Measurements from ENCODE around the gene DARS2.
"Not testable (repeated sequence)": the region's sequence is repeated elsewhere in the genome, so short reads cannot be mapped to it uniquely, and the experiment has no call there.

DARS2 gene, protein sequence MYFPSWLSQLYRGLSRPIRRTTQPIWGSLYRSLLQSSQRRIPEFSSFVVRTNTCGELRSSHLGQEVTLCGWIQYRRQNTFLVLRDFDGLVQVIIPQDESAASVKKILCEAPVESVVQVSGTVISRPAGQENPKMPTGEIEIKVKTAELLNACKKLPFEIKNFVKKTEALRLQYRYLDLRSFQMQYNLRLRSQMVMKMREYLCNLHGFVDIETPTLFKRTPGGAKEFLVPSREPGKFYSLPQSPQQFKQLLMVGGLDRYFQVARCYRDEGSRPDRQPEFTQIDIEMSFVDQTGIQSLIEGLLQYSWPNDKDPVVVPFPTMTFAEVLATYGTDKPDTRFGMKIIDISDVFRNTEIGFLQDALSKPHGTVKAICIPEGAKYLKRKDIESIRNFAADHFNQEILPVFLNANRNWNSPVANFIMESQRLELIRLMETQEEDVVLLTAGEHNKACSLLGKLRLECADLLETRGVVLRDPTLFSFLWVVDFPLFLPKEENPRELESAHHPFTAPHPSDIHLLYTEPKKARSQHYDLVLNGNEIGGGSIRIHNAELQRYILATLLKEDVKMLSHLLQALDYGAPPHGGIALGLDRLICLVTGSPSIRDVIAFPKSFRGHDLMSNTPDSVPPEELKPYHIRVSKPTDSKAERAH

DNA sequence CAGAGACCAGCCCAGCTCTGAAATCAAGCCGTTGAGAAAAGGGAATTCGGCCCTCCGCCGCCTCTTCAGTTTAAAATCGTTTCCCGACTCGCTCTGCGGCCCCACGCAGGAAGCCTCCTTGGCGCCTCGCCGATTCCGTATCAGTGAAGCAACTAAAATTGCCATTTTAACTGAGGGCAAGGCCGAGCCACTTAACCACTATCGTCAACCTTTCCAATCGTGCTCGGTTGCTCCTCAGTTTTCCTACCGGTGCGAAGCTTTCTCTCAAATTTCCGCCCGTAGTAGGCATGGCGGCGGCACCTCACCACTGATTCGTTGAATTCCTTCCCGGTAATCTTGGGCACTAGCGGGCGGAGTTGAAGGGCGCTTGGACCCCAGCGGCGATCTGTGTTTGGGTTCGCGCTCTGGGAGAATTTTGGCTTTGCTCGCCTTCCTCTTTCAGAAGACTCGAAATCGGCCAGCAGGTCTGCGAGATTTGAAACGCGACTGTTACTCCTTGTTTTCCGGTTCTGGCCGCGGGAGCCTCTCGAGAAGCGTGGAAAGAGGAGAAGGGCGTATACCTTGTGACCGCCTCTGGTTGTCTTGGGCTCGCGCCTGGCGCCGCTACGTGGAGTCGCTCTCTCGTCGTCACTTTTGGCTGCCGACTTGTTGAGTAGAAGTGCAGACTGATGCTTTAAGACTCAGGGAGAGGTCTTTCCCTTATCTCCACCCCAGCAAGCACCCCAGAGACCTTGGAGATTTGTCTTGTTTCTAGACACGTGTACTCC lies at the start of gene DARS2, which contains the start of gene CENPL:
TSS of gene DARS2 (plus strand) at position 359 of the 767 bp plus-strand sequence. CDS start 557 bp downstream, outside the sequence.
TSS of gene CENPL (minus strand) at position 569 of the 767 bp plus-strand sequence. CDS start 13,584 bp downstream, outside the sequence.
- peak; percentile 93 for DNase-seq

DNA sequence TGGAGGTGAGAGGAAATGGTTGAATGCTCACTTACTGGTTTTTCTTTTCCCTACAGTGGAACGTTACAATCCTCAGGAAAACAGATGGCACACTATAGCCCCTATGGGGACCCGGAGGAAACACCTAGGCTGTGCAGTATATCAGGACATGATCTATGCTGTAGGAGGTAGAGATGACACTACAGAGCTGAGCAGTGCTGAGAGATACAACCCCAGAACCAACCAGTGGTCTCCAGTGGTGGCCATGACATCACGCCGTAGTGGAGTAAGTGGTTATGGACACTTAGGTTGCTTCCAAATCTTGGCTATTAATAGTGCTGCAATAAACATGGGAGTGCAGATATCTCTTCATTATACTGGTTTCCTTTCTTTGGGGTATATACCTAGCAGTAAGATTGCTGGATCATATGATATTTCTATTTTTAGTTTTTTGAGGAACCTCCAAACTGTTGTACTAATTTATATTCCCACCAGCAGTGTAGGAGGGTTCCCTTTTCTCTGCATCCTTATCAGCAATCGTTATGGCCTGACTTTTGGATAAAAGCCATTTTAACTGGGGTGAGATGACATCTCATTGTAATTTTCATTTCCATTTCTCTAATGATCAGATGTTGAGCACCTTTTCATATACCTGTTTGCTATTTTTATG lies 48.8 kb upstream of the DARS2 start:
- DNase-seq = no peak

DNA sequence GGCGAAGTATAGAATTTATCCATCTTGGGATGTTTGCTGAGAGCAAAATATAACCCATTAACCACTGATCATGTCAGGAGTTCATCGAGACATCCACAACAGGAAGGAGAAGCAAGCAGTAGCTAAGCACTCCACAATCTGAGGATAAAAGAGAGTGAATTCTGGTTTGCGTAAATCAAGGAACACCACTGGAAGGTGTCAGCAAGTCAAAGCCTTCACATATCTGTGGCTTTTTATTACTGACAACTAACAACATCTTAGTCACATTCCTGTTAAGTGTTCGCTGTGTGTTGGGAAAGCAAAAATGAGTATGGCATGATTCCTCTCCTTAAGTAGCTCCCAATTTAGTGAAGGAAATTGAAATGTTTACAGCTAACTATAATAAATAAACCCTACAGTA lies 44.5 kb upstream of the DARS2 start:
- DNase-seq = no peak

DNA sequence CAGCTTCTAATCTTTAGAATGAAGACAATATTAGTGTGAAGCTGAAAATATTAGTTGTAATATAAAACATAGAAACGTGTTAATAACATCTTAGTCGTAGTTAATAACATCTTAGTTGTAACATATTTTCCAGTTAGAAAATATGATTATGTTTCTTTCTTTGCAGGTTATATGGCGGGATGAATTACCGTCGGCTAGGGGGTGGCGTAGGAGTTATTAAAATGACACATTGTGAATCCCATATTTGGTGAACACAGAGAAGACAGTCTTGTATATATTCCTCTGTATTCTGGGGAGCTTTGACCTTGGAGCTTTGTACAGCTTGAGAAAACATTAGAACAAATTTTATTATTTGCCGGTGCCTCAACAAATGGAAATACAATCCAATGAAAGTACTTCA lies 39.5 kb upstream of the DARS2 start:
- DNase-seq = no peak

- no peak for DNase-seq
Observed at GRCh38 chr1:173789841-173790240, 34.6 kb upstream of the DARS2 start.

DNA sequence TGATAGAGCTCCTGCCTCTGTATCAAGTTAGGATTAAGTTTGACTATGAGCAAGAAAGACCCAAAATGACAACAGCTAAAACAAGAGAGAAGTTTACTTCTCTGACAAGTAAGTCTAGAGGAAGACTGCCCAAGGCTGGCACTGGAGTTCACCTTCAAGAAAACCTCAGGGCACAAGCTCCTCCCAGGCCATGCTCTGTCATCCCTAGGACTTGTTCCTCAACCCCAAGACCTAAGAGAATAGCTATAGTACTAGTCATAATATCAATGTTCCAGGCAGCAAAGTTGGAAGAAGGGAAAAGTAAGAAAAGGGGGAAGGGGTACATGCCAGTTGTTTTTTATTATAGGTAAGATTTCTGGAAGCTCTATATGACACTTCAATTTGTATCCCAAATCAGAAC lies 26.4 kb upstream of the DARS2 start:
- DNase-seq = no peak

DNA sequence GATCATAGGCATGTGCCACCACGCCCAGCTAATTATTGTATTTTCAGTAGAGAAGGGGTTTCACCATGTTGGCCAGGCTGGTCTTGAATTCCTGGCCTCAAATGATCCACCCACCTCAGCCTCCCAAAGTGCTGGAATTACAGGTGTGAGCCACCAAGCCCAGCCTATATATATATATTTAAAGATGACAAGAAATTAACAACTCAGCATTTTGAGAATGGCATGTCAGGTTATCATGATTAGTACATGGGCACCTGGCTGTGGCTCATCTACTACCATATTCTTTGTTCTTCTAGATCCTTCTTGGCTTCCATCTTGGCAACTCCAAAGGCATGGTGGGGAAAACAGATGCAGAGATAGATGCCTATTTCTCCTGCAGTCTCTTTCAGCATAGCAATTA lies 24.5 kb upstream of the DARS2 start:
- not testable (repeated sequence) for DNase-seq

GRCh38 chr1:173802961-173803360 lies 21.5 kb upstream of the DARS2 start:
- no peak for DNase-seq

DNA sequence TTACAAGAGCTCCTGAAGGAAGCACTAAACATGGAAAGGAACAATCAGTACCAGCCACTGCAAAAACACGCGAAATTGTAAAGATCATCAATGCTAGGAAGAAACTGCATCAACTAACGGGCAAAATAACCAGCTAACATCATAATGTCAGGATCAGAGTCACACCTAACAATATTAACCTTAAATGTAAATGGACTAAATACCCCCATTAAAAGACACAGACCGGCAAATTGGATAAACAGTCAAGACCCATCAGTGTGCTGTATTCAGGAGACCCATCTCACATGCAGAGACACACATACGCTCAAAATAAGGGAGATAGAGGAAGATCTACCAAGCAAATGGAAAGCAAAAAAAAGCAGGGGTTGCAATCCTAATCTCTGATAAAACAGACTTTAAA lies 10.8 kb upstream of the DARS2 start:
- DNase-seq = not testable (repeated sequence)

DNA sequence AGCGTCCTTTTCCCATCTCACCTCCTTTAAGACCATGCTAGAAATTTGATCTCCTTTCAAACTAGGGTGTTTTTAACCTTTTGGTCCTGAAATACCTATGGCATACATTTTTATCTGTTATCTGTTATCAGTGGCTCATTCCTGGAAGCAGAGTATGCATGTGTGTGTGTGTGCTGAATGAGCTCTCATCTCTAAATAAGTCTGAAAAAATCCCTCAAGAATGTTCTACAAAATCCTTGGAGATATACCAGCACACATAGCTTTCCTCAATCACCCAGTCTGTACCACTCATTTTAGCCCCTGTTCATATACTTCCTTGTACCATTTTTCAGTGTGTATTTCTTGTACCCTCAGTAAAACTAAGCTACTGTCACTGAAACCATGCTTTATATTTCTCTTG lies 6.0 kb upstream of the DARS2 start:
- DNase-seq = no peak

DNA sequence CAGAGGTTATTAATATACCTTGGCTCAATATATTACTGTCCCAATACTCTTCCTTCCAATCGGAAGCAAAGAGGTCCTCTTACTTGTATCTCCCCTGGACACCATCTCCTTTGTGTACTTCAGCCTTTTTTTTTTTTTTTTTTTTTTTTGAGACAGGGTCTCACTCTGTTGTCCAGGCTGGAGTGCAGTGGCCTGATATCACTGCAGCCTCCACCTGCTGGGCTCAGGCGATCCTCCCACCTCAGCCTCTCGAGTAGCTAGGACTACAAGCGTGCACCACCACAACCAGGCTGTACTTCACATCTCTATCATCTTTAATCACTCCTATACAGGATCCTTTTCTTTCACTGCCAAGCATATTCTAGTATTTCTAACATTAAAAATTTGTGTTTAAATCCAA lies 2.8 kb upstream of the DARS2 start:
- no peak for DNase-seq

GRCh38 chr1:173823781-173824314 lies 625 bp upstream of the DARS2 start:
- no peak for DNase-seq

GRCh38 chr1:173827611-173828010 lies 3.1 kb downstream of the DARS2 start:
- DNase-seq = no peak

- DNase-seq = no peak
Observed at GRCh38 chr1:173832748-173833147, 8.3 kb downstream of the DARS2 start.

DNA sequence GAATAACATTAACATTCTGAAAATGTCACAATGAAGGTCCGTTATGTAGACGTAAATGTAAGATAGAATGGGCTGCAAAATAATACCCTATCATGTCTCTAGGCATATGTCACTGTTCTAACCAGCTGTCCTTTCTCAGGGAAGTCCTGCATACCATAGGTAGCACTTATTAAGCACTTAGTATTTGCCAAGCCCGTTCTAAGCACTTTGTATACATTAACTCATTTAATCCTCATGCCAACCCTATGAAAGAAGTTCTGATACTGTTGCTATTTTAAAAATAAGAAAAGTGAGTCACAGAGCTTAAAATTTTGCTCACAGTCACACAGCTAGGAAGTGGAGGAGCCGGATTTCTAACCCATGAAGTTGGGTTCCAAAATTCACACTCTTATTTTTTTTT lies 27.6 kb downstream of the DARS2 start:
- DNase-seq = no peak

GRCh38 chr1:173853074-173853473 lies 28.6 kb downstream of the DARS2 start:
- no peak for DNase-seq

GRCh38 chr1:173856014-173856413 lies 31.5 kb downstream of the DARS2 start:
- no peak for DNase-seq

GRCh38 chr1:173856903-173857302 lies 32.4 kb downstream of the DARS2 start:
- no peak for DNase-seq

DNA sequence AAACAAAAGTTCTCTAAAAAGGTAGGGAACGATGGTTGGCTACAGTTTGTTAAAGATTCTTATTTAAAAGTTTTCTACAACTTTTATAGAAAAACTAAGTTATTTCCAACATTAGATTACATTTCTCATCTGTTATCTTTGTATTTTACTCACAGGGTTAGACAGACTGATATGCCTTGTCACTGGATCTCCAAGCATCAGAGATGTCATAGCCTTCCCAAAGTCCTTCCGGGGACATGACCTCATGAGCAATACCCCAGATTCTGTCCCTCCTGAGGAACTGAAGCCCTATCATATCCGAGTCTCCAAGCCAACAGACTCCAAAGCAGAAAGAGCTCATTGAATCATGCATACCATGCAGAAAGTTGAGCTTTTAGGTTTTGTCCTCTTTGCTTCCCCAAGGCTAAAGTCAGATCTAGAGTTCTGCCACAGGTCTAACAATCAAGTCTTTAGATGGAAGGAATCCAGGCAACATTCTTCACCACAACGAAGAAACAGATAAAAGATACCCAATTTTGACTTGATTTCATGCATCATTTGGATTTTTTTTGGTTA lies 33.0 kb downstream of the DARS2 start:
- DNase-seq = no peak

DNA sequence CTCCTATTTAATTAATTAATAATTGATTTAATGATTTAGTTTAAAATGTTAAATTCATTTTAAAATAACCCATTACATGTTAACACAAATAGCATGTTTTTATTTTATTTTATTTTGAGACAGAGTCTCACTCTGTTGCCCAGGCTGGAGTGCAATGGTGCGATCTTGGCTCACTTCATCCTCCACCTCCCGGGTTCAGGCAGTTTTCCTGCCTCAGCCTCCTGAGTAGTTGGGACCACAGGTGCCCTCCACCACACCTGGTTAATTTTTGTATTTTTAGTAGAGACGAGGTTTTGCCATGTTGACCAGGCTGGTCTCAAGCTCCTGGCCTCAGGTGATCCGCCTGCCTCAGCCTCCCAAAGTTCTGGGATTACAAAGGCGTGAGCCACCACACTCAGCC lies 35.1 kb downstream of the DARS2 start:
- not testable (repeated sequence) for DNase-seq

DNA sequence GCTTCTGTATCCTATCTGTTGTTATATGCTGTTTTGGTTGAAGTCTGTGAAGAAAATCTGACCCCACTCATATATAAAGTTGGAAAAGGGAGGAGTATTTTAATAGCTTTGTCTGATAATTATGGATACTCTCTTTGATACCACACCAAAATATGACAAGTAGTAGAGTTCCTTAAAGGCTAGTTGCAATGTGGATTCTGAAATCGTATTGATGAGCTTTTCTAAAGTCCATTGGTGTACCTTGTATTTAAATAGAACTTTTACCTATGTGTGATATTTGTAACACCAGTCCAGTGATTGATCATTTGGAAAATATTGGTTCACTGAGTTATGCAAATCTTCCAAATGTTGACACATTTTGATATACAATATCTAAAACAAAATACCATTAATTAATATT lies 35.6 kb downstream of the DARS2 start:
- no peak for DNase-seq

DNA sequence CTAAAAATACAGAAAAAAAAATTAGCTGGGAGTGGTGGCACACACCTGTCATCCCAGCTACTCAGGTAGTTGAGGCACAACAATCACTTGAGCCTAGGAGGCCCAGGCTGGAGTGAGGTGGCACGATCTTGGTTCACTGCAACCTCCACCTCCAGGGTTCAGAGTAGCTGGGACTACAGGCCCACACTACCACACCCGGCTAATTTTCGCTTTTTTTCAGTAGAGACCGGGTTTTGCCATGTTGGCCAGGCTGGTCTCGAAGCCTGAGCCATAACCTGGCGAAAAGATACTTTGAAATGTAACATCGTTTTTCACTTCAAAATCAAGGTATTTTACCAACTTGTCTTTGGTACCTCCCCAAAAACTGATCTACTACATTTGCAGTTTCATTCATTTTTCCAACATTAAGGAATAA lies 37.3 kb downstream of the DARS2 start:
- DNase-seq = no peak
